HG03378 (cell line): Measurements from ENCODE around the gene TDRD3.
"Not testable (repeated sequence)": the region's sequence is repeated elsewhere in the genome, so short reads cannot be mapped to it uniquely, and the experiment has no call there.

Experiments used
- ATAC-seq: cut with Tn5 transposase; IDR thresholded peaks from one replicate; pipeline ENCODE4 v1.9.1; 2021; ENCODE audit warnings: mild to moderate bottlenecking, moderate library complexity; ENCODE audit not compliant: unreplicated experiment

Gene TDRD3

DNA sequence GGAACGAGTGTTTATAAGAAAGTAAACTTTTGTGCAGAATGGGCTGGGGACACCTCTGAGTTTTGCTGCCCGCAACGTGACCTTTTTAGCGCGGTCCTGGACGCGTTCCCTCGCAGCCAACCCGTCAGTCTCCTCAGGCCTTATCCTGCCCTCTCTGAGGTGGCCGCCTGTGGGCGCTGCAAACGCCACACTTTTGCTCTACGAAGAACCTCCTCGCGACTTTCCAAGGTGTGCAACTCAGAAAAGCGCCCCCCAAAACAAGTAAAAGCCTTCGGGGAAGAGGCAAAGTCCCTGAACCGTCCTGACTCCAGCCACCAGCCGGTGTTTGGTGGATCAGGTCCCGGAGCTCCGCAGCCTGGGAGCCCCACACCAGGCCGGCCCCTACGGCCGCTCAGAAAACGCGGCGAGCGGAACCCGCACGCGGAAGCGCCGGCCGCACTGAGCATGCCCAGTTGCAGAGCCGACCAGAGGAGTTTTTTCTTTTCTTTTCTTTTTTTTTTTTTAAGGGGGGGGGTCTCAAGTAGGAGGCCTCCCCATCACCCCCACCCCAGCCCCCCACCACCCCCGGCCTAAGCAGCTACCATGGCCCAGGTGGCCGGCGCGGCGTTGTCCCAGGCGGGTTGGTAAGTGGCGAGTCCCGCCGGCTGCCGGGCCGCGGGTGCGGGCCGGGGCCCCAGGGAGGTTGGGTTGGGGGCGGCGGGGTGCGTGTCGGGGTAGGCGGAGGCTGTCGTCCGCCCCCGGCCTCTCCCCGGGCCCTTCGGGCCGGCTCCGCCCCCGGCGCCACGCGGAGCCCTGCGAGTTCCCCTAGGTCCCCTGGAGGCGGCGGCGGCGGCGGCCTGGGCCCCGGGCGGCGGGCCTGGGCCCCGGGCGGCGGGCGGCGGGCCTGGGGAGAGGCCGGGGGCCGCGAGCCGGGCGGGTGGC, at the start of gene TDRD3:
TSS of gene TDRD3 (plus strand) at position 438 of the 921 bp plus-strand sequence. CDS start at position 583, 145 bp downstream.
- peak; percentile 62 for ATAC-seq

DNA sequence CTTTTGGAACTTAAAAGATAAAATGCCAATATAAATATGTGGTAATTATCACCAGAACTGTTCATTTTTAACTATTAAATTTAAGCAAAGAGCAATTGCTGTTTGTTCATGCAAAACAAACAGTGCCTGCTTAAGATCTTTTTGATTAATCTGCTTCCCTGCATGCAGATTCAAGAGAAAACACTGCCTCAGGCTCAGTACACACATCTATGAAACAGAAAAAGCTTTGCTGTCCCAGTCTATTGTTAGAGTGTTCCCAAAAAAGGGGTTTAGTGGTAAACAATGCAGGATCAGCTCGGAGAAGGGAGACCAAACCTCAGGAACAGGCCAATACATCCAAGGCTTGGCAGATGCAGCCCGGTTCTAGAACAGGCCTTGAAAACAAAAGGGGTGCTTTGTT, 49.3 kb upstream of the TDRD3 start:
- no peak for ATAC-seq

- ATAC-seq, result no peak
Observed at GRCh38 chr13:60348097-60348496, 48.9 kb upstream of the TDRD3 start.

DNA sequence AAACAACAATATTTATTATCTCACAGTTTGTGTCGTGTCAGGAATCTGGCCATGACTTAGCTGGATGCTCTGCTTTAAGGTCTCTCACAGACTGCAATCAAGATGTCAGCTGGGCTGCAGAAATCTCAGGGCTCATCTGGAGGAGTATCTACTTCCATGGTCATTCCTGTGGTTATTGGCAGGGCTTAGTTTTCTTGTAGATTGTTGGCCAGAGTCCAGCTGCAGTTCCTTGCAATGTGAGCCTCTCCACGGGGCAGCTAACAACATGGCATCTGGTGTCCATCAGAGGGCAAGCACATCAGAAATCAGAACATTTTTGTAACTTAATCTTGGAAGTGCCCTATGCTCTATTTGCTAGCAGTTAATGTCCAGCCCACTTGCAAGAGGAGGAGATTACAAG, 45.7 kb upstream of the TDRD3 start:
- ATAC-seq, result no peak

GRCh38 chr13:60351855-60352615, 45.0 kb upstream of the TDRD3 start:
- ATAC-seq, result no peak

- no peak for ATAC-seq
Observed at GRCh38 chr13:60352644-60353043, 44.4 kb upstream of the TDRD3 start.

DNA sequence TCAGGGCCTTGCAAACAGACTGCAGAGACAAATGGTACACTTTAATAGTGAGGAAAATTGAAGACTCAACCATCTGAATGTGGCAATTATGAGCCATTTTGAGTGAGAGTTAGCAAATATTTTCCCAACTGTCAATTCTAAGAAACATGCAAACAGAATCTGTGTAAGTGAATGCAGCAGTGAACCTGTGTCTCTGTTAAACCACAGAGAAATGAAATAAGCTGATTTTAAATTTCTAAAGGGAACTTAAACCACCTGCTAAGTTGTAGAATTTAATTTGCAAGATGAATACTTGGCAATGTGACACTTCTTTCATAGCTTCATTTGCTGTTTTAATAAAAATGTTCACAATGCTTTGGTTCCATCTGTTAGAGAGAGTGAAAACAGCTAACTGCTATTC, 42.0 kb upstream of the TDRD3 start:
- ATAC-seq, result no peak

GRCh38 chr13:60356970-60357369, 40.0 kb upstream of the TDRD3 start:
- ATAC-seq, result no peak

- no peak for ATAC-seq
Observed at GRCh38 chr13:60358453-60358852, 38.6 kb upstream of the TDRD3 start.

DNA sequence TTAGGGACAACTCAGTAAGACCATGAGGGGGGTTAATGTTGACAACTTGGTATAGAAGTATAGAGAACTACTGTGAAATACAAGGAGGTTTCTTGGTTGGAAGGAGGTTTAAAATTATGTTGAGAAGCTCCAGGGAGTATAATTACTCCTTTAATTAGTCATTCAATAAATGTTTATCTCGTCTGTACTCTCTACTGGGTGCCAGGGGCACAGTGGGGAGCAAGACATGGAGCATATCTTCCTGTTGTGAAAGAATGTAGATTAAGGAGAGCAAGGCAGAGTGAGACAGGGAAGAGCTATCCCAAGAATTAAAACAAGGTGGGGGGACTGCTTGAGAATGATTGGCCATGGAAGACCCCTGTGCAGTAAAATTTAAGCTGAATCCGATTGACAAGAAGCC, 33.7 kb upstream of the TDRD3 start:
- ATAC-seq, result no peak

- ATAC-seq, result peak; percentile 84
Observed at GRCh38 chr13:60369242-60369641, 27.8 kb upstream of the TDRD3 start.

DNA sequence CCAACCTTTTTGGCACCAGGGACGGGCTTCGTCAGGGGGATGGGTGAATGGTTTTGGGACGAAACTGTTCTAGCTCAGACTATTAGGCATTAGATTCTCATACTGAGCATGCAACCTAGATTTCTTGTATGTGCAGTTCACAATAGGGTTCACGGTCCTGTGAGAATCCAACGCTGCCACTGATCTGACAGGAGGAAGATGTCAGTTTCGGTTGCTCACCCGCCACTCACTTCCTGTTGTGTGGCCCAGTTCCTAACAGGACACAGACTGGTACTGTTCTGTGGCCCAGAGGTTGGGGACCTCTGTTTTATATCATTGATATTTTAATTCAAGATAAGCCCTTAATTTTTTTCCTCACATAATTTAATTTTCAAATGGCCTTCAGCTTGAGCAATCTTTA, 26.7 kb upstream of the TDRD3 start:
- no peak for ATAC-seq

DNA sequence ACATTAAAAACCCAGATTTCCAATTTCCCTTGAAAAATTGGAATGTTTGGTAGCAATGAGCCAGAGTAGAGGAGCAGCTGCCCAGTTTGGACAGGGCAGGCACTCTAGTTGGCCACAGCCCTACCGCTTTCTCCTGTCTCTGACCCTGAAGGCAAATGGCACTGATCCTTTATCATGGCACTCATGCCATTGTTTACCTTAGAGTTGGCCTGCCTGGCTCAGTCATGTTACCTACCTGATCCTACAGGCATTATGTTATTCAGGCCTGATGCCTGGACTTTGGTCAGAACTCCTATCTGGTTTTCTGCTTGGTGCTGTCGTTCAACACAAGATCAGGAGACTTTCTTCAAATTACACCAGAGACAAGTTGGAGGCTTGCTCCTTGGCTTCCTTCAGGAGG, 24.9 kb upstream of the TDRD3 start:
- no peak for ATAC-seq

DNA sequence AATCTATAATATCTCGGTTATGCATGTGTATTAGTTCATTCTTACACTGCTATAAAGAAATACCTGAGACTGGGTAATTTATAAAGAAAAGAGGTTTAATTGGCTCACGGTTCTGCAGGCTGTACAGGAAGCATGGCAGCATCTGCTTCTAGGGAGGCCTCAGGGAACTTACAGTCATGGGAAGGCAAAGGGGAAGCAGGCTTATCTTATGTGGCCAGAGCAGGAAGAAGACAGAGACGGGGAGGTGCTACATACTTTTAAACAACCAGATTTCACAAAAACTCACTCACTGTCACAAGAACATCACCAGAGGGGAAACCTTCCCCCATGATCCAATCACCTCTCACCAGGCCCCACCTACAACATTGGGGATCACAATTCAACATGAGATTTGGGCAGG, 17.7 kb upstream of the TDRD3 start:
- not testable (repeated sequence) for ATAC-seq

- ATAC-seq, result no peak
Observed at GRCh38 chr13:60379837-60380565, 17.0 kb upstream of the TDRD3 start.

- ATAC-seq, result no peak
Observed at GRCh38 chr13:60384911-60385310, 12.1 kb upstream of the TDRD3 start.

DNA sequence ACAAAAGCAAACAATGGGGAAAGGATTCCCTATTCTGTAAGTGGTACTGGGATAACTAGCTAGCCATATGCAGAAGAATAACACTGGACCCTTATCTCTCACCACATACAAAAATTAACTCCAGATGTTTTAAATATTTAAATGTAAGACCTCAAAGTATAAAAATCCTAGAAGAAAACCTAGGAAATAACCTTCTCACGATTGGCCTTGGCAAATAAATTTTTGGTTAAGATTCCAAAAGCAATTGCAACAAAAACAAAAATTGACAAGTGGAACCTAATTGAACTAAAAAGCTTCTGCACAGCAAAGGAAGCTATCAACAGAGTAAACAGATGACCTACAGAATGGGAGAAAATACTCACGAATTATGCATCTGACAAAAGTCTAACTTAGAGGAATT, 10.8 kb upstream of the TDRD3 start:
- no peak for ATAC-seq

DNA sequence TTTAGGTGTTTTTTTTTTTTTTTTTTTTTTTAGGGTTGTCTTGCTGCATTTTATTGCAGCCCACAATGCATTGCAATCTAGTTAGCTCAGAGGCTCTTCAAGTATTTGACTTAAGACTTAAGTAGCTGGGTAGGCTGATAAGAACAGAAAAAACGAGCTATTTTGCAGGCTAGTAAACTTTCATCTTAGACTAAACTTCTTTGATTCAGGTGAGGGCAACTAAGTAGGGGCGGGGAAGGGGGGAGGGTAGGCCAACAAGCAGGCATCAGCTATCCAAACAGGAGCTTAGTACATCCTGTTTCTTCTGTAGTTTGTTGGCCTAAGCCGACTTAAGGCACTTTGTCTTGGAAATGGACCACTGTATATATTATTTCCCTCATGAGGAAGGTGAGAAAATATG, 4.9 kb upstream of the TDRD3 start:
- ATAC-seq, result no peak

- peak; percentile 81 for ATAC-seq
Observed at GRCh38 chr13:60395971-60396782, 843 bp upstream of the TDRD3 start.

DNA sequence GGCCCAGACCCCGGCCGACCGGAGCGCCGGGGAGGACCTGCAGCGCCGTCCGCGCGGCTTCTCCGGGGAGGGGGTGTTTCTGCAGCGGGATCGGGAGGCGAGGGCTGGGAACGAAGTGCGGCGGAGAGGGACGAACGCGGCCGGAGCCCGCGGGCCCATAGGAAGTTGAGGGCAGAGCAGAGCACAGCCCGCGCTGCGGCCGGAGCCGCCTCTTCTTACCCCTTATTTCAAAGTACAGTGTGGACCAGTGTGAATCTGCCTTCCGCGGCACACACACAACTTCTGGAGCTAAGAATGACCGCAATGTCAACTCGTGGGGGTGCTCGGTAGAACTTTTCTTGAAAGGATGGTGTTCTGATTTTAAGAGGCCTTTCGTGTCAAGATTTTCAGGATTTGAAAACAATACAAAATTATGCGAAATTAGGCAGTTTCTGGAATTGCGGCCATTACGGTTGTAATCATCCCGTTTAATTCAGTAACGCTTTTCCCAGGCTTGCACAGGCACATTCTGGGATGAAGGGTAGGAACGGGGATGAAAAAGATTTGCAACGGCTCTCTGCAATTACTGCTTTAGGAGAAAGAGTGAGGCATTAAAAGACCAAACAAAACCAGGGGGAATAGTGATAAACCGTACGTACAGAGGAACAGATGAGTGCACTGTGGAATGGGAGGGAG, 821 bp downstream of the TDRD3 start:
- ATAC-seq, result peak; percentile 16
